Measurements from ENCODE around the gene VNN1.
A peak's percentile ranks its signal among the peaks of the same experiment; 100 is the strongest.
"Not testable (repeated sequence)": the region's sequence is repeated elsewhere in the genome, so short reads cannot be mapped to it uniquely, and the experiment has no call there.

VNN1 gene

DNA sequence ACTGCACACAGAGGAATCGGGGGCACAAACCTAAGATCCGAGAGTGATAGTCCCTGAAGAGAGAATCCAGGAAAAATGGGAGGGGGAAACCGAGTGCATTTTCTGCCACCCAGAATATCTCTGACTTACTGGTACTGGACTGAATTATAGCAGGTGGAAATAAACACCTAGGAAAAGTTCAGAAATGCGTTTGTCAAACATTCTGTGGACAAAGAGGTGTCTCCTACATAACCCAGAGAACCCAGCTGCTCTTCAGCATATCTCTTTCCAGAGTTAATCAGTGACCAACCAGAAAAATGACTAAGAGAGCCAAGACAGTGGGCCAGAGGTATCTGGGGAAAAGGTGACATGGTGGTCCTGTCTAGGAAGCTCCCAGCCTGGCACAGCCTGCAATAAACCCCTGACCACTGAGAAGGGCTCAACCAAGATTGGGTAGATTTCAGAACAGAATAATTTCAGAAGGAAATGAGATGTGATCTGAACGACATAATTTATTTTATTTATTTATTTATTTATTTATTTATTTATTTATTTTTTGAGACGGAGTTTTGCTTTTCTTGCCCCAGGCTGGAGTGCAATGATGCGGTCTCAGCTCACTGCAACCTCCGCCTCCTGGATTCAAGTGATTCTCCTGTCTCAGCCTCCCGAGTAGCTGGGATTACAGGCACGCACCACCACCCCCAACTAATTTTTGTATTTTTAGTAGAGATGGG, 6.0 kb upstream of the VNN1 start:
- DNase-seq = no peak

GRCh38 chr6:132715881-132716637, 2.2 kb upstream of the VNN1 start:
- no peak for DNase-seq

GRCh38 chr6:132715204-132715603, 1.3 kb upstream of the VNN1 start:
- peak; percentile 13 for DNase-seq

GRCh38 chr6:132714160-132714559, 305 bp upstream of the VNN1 start:
- DNase-seq = peak; percentile 8

- DNase-seq = no peak
Measured at GRCh38 chr6:132712366-132712765, 1.5 kb downstream of the VNN1 start.

- no peak for DNase-seq
Measured at GRCh38 chr6:132708771-132709170, 5.1 kb downstream of the VNN1 start.

- peak; percentile 24 for DNase-seq
Measured at GRCh38 chr6:132708002-132708401, 5.9 kb downstream of the VNN1 start.

DNA sequence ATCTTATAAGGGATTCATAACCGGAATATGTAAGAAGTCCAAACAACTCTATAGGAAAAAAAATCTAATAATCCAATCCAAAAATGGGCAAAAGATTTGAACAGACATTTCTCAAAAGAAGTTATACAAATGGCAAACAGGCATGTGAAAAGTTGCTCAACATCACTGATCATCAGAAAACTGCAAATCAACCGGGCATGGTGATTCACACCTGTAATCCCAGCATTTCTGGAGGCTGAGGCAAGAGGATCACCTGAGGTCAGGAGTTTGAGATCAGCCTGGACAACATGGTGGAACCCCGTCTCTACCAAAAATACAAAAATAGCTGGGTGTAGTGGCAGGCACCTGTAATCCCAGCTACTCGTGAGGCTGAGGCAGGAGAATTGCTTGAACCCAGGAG, 7.1 kb downstream of the VNN1 start:
- DNase-seq = not testable (repeated sequence)

- peak; percentile 14 for DNase-seq
Measured at GRCh38 chr6:132703936-132704335, 9.9 kb downstream of the VNN1 start.

- DNase-seq = no peak
Measured at GRCh38 chr6:132698608-132699007, 15.2 kb downstream of the VNN1 start.

GRCh38 chr6:132695773-132696172, 18.1 kb downstream of the VNN1 start:
- DNase-seq = no peak

DNA sequence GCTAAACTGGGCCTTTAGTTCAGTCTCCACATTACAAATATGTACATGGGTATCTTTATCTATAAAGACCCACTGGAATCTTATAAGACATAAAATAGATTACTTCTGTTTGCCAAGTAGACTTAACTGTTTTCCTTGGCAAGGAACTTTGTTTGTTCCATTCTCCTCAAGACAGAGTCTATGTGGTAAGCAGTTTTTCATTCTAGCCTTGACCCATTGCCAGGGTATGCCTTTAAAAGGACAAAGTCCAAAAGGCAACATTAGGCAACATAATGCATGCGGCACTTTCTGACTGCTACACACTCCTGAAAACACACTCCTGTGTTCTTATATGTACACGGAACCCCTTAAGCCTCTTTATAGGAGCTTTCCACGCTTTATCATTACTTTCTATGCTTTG, 20.4 kb downstream of the VNN1 start:
- DNase-seq = no peak

DNA sequence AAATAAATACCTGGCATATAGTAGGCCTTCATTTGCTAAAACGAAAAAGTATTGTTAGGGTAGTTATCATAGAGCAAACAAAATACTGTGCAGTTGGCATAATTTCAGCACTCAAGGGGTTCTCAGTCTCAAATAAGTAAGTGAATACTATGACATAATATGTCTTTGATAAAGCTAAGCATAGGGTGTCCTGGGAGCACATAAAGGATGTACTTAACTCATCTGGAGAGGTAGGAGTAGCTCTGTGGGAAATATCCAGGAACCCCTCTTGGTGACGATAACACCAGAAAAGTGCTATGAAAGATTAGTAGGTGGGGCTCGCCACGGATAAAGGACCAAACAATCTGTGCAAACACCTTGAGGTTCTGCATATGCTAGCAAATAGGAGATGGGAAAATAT, 23.2 kb downstream of the VNN1 start:
- no peak for DNase-seq

DNA sequence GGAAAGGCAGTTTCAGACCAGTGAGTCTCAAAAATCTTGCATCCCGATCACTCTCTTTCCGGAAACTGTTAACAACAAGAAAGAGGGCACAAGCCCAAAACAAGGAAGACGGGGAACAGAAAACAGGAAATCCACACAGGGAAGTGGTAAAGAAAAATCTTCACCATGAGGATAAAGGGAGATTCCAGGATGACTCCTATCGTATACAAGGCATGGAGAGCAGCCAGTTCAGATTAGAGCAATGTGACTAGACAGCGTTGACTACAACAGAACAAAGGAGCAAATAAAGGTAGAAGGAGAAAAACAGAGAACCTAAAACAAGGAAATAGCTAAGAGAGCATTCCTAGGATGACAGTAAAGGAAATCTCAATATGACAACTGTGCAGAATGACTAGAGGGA, 26.5 kb downstream of the VNN1 start:
- DNase-seq = peak; percentile 75

DNA sequence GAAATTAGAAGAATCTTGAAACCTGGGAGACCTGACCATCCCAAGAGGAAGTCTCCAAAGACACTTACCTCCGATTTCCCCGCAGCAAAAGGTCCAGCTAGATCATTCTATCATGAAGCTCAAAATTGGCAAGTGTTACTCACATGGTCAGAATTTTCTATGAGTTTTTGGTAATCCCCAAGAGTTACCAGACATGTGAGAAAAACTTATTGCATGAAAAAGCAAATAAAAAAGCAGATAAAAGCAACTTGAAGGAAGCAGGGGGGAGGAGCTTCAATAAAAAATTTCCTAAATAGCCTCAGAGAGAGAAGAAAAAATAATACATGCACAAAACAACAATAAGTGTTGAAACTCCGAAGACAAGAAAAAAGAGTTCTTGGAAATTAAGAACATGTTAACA, 27.3 kb downstream of the VNN1 start:
- DNase-seq = peak; percentile 39

GRCh38 chr6:132685009-132685408, 28.8 kb downstream of the VNN1 start:
- DNase-seq = peak; percentile 72

- DNase-seq = peak; percentile 59
Measured at GRCh38 chr6:132684272-132684671, 29.6 kb downstream of the VNN1 start.

GRCh38 chr6:132683543-132683942, 30.3 kb downstream of the VNN1 start:
- peak; percentile 67 for DNase-seq

- DNase-seq = not testable (repeated sequence)
Measured at GRCh38 chr6:132679094-132679493, 34.8 kb downstream of the VNN1 start.

- DNase-seq = peak; percentile 78
Measured at GRCh38 chr6:132675749-132676148, 38.1 kb downstream of the VNN1 start.

- DNase-seq = no peak
Measured at GRCh38 chr6:132675002-132675401, 38.9 kb downstream of the VNN1 start.

DNA sequence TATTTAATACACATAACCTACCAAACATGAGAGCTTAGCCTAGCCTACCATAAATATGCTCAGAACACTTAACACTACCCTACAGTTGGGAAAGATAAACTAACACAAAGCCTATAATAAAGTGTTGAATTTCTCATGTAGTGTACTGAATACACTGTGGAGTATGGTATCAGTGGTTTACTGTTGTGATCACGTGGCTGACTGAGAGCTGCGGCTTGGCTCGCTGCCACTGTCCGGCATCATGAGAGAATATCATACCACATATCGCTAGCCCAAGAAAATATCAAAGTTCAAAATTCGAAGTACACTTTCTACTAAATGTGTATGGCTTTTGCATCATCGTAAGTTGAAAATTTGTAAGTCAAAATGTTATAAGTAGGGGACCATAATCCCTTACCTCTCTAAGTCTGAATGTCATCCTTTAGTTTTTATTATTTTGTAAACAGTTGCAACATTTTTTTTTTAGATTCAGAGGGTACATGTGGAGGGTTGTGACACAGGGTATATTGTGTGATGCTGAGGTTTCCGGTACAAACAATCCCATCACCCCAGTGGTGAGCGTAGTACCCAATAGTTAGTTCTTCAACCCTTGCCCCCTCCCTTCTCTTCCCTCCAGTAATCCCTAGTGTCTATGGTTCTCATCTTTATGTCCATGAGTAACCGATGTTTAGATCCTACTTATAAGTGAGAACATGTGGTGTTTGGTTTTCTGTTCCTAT, 40.3 kb downstream of the VNN1 start:
- DNase-seq = no peak

GRCh38 chr6:132671295-132671694, 42.6 kb downstream of the VNN1 start:
- no peak for DNase-seq
